HG02973 (cell line): ENCODE data around the gene GPER1.

ENCODE experiments used
- ATAC-seq: cut with Tn5 transposase; IDR thresholded peaks from one replicate; pipeline ENCODE4 v1.9.1; 2021; ENCODE audit warnings: moderate library complexity; ENCODE audit not compliant: unreplicated experiment

The GPER1 gene

DNA sequence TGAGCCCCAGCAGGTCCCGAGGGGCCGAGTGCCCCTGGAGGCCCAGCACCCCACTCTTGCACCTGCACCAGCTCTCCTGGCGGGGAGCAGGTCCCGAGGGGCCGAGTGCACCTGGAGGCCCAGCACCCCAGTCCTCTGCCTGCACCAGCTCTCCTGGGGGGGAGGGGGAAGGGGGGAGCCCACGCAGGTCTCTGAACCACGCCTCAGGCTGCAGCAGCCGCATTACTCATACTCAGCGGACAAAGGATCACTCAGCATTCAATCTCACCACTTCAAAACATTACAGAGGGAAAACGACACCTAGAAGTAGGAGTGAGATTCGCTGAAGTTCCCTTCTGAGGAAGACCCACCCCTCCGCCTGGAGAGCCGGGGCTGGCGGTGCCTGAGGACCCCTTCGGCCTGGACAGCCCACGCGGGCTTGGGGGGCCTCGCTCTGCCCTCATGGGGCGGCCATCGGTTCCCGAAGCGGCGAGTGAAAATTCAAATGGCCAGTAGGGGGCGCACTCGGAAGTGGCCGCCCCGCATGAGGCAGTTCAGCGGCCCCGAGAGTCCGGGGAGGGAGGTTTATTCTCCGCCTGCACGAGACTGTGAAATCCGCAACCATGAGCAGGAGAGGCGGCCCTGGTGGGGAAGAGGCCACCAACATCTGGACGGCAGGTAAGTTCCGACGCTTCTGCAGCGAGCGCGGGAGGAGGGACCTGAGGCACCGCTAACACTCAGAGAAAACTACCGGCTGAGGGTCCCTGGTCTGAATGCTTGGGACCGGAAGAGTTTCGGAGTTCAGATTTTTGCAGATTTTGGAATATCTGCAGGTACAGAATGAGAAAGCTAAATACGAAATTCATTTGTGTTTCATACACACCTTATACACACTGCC lies 1.1 kb upstream of the GPER1 start:
- ATAC-seq, result peak; percentile 56

DNA sequence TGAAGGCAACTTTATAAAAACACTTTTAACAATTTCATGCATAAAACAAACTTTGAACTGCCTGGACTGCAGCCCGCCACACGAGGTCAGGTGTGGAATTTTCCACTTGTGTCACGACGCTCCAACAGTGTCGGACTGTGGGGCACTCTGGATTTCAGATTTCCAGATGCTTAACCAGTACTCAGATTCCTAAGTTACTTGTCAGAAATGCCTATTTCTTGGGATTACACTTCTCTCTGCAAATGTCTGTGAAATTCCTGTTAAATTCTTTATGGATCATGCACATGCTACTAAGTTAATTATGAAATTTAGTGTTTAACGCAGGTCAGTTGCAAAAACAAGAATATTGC lies 473 bp upstream of the GPER1 start:
- ATAC-seq, result no peak

DNA sequence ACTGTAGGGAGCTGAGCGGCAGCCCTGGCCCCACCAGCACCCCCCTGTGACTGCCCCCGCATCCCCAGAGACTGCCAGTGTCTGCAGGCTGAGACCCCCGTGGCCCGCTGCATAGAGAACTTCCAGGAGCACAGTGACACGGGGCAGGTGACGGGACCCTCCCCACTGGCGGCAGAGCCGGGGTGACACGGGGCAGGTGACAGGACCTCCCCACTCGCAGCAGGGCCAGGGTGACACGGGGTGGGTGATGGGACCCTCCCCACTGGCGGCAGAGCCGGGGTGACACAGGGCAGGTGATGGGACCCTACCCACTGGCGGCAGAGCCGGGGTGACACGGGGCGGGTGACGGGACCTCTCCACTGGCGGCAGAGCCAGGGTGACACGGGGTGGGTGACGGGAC lies 2.3 kb downstream of the GPER1 start:
- no peak for ATAC-seq

DNA sequence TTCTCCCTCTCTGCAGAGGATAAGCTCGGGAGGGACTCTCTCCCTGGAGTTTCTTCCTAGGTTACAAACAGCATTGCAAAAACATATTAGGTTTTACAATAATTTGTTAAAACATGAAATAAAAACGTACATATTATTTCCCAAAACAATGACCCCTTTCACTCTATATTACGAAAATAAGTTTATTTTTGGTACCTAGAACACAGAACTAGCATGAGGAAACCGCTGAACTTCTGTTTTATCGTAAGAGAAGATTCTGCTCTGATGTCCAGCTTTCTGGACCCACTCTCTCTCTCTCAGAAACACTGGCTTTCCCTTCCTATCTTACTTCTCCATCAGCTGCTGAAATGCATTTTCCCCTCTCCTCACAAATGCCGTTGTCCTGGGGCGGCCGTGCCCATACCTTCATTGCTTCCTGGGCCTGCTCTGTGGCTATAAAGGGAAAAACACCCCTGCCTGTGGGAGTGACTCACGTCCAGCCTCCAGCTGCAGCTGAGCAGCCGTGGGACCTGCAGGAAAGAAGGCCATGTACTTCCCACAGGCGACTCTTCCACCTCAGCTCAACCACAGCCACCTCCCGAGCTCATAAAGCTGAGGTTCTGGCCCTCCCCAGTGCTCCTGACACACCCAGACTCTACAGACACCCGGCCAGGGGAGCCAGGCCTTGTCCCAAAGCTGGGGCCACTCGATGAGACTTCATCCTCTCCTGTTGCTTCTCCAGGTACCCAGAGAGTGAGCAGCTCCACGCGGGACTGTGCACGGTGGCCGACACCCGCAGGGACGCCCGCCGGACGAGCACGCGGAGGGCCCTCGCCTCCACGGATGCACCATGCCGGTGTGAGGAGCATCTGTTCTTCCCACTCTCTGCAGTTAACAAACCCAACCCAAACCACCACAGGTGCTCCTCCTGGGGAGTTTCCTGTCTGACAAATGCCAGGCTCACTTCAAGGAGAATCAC lies 3.1 kb downstream of the GPER1 start:
- no peak for ATAC-seq

DNA sequence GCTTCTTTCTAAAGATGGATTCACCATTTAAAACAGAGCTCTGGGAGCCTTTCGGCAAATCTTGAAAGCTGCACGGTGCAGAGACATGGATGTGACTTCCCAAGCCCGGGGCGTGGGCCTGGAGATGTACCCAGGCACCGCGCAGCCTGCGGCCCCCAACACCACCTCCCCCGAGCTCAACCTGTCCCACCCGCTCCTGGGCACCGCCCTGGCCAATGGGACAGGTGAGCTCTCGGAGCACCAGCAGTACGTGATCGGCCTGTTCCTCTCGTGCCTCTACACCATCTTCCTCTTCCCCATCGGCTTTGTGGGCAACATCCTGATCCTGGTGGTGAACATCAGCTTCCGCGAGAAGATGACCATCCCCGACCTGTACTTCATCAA lies 3.7 kb downstream of the GPER1 start:
- ATAC-seq, result no peak

DNA sequence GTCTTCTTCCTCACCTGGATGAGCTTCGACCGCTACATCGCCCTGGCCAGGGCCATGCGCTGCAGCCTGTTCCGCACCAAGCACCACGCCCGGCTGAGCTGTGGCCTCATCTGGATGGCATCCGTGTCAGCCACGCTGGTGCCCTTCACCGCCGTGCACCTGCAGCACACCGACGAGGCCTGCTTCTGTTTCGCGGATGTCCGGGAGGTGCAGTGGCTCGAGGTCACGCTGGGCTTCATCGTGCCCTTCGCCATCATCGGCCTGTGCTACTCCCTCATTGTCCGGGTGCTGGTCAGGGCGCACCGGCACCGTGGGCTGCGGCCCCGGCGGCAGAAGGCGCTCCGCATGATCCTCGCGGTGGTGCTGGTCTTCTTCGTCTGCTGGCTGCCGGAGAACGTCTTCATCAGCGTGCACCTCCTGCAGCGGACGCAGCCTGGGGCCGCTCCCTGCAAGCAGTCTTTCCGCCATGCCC lies 4.3 kb downstream of the GPER1 start:
- ATAC-seq, result no peak

DNA sequence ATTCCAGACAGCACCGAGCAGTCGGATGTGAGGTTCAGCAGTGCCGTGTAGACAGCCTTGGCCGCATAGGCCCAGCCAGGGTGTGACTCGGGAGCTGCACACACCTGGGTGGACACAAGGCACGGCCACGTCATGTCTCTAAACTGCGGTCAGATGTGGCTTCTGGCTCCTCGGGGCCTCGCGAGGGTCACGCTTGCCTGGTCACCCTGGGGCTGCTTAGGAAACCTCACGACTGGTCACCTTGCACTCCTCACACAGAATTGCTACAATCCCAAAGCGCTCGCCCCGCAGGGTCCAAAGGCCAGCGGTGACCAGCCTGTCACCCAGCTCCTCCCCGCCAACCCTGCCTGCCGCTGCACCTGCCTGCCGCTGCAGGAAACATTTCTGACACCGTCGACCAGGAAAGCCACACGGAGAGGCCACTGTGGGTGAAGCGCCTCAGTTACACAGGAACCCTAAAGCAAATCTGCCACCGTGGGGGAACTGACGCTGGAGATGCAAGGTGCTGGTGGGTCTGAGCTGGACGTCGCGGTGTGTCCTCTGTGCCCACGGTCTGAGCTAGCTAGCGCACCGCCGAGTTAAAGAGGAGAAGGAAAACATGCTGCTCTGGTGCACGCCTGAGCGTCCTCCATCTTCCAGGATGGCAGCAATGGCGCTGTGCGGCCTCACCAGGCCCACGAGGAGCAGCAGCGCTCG lies 5.0 kb downstream of the GPER1 start:
- no peak for ATAC-seq

DNA sequence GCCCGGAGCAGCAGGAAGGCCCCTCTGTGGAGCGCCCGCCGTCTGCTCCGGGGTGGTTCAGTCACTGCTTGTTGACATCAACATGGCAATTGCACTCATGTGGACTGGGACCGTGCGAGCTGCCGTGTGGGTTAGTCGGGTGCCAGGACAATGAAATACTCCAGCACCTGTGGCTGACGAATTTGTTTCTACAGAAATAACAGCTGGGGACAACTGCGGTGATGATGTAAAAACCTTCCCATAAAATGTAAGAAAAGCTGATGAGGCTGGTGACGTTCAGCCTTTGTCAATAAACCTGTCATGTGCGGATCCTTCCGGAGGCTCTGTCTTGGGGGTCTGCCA lies 5.6 kb downstream of the GPER1 start:
- ATAC-seq, result no peak

DNA sequence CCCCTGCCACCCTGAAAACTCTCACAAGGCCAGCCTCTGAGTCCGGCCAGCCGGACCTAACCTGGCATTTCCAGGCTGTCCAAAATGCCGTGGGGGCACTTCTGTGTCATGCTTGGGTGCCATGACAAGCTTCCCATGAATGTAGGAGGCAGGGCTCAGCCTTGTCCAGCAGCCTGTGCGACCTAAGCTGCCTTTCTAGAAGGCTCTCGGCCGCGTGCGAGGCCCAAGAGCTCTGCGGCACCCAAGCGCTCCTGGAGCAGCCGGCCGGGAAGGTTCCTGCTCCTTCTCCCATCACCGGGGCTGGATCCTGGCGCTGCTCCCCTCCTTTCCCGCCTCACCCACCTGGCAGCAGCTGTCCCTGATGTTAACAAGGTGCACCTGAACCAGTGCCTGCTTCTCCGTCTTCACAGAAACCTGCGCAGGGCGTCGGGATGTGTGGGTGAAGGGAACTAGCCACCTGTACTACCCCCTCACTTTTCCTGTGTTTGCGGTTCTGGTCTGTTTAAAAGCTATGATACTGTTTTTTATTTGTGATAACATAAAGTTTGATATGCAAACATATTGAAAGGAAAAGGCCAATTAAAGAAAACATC lies 6.1 kb downstream of the GPER1 start:
- no peak for ATAC-seq

DNA sequence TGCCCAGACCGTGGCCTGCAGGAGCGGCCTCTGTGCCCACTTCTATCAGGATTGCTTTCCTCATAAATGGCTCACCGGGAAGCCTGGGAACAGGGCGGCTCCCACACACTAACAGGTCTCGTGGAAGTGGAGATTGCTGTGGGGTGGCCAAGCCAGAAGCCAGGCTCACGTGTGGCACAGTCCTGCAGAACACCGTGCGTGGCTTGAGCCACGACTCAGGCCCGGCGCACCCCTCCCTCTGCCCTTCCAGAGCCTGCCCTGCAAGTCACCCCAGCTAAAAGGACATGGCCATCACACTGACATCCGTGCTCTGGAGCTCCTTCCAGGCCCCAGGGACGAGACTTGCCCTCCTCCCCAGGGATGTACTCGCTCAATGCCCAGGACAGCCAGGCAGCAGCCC lies 7.0 kb downstream of the GPER1 start:
- ATAC-seq, result no peak

DNA sequence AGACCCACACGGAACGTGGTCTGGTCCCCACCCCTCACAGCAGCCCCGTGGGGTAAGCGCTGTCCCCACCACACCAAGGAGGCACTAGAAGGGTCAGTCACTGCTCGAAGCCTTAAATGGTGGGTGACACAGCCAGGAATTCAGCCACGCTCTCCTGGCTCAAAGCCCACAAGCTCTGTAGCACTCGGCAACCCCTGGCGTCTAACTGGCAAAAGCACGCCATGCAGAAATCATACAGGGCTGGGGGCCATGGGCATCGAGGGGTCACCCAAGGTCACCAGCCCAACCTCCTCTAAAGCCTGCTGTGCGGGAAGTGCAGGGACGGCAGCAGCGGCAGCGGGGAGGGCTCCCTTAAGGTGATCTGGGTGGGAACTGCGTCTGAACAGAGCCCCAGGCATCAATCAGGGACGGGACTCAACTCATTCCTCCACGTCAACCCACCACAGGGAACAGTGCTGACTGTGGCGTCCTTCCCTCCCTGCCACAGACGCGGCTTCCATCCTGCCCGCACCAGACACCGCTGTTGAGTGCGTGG lies 7.8 kb downstream of the GPER1 start:
- no peak for ATAC-seq

DNA sequence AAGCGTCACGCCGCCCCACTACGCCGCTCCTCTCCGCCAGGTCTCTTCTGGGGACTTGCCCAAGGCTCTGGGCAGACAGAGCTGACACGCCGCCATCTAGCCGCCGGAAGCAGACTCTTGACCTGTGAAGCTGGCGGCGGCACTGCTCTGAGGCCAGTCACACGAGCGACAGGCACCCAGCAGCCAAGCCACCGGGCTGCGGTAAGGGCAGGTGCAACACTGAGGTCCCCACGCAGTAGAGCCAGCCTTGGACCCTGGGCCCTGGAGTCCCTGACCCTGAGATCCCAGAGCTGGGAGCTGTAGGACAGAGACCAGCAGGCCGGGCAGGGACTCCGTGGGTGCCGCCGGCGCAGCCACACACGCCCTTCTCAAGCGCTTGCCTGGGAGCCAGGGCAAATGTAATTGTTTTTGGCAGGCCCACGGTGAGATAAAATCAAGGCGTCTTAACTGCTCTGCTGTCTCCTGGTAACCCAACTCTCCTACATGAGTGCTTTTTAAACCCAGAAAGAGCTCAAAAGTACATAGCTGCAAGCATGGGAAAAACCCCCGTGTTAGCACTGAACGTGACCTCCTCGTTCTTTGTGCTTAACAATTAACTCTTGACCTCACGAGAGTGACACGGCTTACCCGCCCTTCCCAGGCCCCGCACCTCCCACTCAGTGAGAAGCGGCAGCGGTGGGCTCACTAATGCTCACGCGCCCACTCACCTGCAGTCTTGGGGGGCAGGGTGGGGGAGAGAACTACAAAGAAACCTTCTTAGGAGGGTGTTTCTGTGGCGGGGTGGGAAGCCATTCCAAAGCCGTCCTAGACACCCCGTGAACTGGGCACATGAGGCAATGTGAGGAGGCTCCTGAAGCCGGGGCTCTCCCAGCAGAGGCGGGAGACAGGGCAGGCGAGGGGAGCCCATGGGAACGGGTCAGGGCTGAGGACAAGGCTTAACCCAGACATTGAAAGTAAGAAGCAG lies 8.5 kb downstream of the GPER1 start:
- no peak for ATAC-seq

DNA sequence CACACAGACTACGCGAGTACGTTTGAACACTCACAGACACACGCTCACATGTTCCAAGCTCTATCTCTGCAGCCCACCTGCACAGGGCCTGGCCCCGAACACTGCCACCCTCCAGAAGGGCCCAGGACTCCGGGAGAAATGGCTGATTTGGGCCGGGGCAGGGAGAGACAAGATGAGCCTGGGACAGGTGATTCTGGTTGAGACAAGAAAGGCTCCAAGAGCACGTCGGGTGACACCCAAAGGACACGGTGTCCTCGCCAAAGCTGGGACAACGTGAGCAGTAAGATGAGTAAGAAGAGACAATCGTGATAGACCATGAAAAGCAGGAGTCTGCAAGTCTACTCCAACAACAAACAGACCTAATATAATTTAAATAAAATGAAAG lies 9.2 kb downstream of the GPER1 start:
- no peak for ATAC-seq

DNA sequence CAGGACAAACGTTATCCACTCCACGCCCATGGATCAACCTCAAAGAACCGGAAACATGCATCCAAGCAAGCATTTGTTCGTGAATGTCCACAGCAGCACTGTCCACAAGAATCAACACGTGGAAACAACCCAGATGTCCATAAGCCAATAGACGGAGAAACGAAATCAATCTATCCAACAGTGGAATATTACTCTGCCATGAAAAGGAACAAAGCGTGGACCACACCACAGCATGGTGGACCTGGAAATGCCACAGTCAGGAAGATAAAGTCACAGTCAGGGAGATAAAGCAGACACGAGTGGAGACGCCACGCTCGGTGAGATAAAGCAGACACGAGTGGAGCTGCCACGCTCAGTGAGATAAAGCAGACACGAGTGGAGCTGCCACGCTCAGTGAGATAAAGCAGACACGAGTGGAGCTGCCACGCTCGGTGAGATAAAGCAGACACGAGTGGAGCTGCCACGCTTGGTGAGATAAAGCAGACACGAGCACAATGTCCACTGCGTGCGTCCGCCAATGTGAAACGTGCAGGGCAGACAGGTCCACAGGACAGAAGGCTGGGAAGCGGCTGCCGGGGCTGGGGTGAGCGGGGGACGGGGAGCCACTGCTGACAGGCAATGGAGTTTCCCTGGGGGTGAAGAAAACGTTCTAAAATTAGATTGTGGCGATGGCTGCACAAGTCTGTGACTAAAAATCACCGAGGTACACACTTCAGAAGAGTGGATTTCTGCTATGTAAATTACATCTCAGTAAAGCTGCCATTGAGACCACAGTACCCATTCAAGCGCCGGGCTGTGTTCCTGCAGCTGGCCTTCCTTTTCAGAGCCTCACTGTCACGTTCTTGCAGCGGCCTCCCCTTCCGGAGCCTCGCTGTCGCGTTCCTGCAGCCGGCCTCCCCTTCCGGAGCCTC lies 10.6 kb downstream of the GPER1 start:
- no peak for ATAC-seq

DNA sequence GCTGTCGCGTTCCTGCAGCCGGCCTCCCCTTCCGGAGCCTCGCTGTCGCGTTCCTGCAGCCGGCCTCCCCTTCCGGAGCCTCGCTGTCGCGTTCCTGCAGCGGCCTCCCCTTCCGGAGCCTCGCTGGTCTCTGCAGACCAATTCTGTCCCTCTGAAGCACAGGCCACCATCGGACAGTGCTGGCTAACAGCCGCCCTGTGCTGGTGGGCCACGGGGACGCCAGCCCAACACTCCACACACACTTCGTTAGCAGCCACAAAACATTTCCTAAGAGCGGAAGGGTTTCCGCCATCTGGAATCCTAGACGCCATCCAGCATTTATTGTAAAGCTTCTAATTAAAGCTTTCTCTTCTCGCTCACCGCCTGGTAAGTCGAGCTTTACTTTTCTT lies 11.2 kb downstream of the GPER1 start:
- no peak for ATAC-seq

DNA sequence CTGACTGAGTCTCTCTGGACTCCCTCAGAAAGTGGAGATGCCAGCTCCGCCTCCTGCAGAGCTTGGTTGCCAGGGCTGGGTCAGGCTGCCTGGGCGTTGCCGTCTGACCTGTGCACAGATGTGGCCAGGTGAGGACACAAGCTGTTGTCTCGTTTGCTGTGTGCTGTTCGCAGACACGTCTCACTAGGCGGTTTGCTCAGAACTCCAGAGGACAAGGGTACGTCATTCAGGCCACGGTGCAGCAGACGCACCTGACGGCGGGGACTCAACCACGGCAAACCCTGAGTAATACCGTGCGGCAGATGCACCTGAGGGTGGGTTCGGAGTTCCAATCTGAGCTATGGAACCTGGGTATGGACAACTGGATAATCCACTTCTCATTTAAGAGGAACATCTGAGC lies 11.7 kb downstream of the GPER1 start:
- ATAC-seq, result no peak

DNA sequence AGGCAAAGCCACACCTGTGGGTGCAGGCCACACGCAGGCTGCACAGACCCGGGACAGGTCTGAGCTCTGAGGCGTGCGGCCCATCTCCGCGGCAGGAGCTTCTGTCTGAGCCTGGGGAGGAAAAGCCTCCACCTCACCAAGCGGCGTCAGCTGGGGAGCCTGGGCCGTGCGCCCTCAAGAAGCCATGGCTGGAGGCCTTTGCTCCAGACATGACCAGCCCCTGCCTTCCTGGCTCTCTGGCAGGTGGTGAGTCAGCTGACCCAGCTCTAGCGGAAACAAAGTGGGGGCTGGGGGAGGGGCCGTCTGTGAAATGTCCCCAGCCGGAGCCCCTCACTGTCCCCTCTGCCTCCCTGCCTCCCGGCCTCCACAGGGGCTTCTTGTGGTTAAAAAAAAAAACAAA lies 12.5 kb downstream of the GPER1 start:
- no peak for ATAC-seq

DNA sequence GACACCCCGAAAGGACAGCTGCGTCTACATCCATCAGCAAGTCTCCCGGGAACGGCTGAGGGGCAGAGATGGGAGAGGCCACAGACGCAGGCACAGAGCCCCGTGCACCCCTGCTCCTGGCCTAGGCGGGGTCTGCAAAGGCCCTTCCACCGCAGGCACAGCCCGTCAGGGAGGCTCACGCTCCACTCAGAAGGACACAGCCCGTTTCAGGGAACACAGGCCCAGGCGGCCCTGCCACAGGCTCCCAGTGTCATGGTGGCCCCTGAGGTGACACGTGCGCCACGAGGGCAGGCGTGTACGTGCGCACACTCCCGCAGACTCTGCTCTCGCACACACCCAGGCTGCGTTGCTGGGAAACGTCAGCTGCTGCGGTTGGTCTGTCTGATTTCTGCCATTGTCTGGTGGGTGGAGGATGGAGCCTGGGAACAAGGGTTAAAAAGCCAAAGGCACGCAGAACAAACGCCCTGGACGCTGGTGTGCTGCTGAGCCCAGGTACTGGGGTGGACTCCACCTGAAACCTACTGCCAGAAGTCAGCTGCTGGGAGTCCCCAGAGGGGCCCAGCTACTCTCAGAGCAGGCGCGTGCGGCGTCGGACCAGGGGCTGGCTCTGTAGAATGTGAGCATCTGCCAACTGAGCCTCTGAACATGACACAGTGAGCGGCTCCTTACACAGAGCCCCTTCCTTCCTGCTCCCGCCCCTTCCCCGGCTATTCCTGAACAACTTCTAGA lies 13.1 kb downstream of the GPER1 start:
- no peak for ATAC-seq
